HG03432 (cell line): ENCODE data around the gene DENND6A.
"Not testable (repeated sequence)": the region's sequence is repeated elsewhere in the genome, so short reads cannot be mapped to it uniquely, and the experiment has no call there.

Experiments
- ATAC-seq: cut with Tn5 transposase; IDR thresholded peaks from one replicate; pipeline ENCODE4 v1.9.1; 2021; ENCODE audit warnings: mild to moderate bottlenecking, moderate library complexity; ENCODE audit not compliant: unreplicated experiment

Gene DENND6A

DNA sequence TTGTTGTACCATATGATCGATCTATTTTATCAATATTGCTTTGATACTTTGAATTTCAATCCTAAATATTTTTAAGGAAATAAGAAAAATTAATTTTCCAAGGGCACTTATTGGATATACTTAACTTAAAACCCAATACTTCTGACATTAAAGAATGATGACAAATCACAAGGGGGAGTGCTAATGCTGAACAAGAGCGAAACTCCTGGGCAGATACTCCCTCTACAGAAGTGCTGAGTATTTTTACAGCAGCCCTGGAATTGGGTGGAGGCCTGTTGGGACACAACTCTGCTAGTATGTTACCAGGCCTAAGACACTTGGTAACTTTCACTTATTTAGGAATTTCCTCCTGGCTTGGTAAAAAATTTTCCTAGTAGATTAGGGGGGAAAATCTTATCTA lies 46.2 kb downstream of the DENND6A start:
- ATAC-seq: no peak

DNA sequence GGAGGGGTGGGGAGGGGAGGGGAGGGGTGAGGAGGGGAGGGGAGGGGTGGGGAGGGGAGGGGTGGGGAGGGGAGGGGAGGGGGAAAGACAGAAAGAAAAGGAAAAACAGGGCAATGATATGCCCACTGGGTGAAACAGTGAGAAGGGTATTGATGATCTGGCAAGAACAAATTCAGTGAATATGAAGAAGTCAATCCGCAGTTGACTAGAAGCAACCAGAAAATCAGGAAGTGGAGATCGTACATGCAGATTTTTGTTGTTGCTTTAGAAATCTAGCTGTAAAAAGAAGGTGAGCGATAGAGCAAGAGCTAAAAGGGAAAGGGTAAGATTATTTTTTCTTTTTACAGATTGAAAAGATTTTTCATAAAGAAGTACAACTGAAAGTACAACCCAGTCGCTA lies 48.1 kb downstream of the DENND6A start:
- ATAC-seq: no peak

DNA sequence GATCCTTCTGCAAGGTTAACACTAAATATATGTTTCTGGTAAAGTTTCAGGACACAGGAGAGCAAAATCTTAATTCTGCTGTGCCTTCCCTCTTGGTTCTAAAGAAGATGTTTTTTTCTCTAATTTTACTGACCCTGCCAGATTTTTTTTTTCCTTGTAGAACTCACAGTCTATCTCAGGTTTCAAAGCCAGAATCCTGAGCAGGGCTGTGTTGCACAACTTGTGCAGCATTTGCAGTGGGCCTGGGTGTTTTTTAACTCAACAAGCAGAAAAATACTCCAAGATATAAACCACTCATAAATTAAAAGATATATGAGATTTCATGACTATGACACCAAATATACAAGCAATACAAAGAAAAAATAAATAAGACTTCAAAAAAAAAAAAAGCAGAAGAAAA lies 55.5 kb downstream of the DENND6A start:
- no peak for ATAC-seq

DNA sequence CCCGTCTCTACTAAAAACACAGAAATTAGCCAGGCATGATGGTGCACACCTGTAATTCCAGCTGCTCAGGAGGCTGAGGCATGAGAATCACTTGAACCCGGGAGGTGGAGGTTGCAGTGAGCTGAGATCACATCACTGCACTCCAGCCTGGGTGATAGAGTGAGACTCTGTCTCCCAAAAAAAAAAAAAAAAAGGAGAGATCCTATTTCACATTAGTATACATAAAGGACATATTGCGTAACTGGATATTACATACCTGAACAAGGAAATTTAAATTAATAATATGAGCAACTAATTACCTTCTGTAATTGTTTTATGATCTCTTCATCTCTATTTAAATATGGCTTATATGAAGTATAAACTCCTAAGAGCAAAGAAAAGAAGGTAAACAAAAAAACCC lies 58.6 kb downstream of the DENND6A start:
- not testable (repeated sequence) for ATAC-seq

DNA sequence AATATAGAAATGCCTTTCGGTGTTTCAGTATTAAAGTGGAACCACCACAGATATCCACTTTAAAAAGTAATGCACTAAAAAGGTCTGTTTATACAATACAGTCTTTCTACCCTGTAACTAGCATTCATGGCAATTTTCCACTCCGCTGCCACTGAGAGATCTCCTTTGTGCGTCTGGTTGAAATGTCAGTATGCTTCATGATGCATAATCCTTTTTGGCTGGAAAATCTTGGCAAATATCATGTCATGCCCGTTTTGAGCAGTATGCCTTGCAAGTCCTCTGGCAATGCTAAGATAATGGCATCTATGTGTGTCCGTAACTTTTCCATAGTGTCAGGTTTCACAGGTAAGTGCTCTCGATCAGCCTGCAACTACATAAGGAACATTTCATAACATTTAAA lies 64.9 kb downstream of the DENND6A start:
- ATAC-seq: no peak

DNA sequence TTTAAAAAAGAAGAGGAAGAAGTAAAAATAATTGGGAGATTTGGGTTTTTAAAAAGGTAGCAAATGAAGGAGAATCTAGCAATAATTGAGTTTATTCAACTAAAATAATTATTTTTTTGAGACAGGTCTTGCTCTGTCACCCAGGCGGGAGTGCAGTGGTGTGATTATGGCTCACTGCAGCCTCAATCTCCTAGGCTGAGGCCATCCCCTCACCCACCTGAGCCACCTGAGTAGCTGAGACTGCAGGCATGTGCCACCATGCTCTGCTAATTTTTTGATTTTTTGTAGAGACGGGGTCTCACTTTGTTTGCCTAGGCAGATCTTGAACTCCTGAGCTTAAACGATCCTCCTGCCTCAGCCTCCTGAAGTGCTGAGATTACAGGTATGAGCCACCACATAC lies 68.1 kb downstream of the DENND6A start:
- no peak for ATAC-seq

DNA sequence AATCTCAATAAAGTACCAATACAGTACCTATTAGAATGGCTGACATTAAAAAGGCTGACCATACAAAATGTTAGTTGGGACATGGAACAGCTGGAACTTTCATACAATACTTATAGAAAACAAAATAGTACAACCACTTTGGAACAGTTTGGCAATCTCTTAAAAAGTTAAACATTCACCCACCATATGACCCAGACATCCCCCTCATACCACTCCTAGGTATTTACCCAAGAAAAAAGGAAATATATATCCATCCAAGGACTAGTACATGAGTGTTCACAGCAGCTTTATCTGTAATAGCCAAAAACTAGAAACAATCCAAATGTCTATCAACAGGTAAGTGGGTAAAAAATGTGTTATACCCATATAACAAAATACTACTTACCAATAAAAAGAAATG lies 70.5 kb downstream of the DENND6A start:
- no peak for ATAC-seq

DNA sequence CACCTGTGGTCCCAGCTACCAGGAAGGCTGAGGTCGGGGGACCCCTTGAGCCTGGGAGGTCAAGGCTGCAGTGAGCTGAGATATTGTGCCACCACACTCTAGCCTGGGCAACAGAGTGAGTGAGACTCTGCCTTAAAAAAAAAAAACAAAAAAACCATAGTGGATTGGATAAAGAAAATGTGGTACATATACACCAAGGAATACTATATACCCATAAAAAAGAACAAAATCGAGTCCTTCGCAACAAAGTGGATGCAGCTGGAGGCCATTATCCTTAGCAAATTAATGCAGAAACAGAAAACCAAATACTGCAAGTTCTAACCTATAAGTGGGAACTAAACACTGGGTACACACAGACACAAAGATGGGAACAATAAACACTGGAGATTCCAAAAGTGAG lies 75.1 kb downstream of the DENND6A start:
- no peak for ATAC-seq

DNA sequence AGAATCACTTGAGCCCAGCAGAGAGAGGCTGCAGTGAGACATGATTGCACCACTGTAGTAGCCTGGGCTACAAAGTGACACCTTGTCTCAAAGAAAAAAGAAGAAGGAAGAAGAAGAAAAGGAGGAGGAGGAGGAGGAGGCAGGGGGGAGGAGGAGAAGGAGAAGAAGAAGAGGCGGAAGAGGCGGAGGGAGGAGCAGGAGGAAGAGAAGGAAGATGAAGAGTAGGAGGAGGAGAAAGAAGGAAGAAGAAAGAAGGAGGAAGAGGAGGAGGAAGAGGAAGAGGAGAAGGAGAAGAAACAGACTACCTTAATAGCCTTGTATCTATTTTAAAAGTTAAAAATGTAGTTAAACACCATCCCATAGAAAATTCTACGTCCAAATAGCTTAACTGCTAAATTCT lies 76.6 kb downstream of the DENND6A start:
- no peak for ATAC-seq

DNA sequence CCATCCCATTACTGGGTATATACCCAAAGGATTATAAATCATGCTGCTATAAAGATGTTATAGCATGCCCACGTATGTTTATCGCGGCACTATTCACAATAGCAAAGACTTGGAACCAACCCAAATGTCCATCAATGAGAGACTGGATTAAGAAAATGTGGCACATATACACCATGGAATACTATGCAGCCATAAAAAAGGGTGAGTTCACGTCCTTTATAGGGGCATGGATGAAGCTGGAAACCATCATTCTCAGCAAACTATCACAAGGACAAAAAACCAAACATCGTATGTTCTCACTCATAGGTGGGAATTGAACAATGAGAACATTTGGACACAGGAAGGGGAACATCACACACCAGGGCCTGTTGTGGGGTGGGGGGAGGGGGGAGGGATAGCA lies 81.0 kb downstream of the DENND6A start:
- ATAC-seq: not testable (repeated sequence)

DNA sequence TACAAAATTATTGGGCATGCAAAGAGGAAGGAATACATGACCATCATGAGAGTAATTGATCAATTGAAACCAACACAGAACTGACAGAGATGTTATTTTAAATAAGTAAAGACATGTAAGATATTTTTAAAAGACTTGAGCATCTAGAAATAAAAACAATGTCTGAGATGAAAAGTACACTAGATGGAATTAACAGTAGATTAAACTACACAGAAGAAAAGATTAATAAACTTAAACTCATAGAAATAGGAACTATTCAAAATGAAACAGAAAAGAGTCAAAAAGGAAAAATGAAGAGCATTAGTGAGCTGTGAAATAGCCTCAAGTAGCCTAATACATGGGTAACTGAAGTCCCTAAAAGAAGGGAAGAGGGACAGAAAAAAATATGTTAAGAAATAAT lies 87.2 kb downstream of the DENND6A start:
- ATAC-seq: no peak

DNA sequence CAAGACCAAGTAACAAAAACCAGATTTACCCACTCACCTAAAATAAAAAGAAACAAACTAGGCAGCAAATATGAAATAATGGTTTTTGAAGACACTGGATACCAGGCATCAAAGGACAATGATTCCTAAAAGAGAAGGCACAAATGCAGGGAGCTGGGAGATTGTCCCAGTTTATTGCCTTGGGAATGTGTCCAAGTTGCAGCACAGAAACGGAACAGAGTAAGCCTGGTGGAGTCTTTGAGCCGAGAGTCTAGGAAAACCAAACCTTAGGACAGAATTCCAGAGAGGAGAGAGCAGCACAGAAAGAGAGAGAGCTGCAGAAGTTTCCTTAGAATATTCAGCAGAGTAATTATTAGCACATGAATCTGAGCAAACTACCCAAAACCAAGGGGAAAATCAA lies 87.9 kb downstream of the DENND6A start:
- no peak for ATAC-seq

DNA sequence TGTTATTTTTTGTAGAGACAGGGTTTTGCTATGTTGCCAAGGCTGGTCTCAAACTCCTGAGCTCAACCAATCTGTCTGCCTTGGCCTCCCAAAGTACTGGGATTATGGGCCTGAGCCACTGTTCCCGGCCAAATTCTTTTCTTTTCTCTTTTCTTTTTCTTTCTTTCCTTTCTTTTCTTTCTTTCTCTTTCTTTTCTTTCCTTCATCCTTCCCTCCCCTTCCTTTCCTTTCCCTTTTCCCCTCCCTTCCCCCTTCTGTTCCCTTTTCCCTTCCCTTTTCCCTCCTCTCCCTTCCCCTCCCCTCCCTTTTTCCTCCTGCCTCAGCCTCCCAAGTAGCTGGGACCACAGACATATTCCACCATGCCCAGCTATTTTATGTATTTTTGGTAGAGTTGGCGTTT lies 92.7 kb downstream of the DENND6A start:
- no peak for ATAC-seq

DNA sequence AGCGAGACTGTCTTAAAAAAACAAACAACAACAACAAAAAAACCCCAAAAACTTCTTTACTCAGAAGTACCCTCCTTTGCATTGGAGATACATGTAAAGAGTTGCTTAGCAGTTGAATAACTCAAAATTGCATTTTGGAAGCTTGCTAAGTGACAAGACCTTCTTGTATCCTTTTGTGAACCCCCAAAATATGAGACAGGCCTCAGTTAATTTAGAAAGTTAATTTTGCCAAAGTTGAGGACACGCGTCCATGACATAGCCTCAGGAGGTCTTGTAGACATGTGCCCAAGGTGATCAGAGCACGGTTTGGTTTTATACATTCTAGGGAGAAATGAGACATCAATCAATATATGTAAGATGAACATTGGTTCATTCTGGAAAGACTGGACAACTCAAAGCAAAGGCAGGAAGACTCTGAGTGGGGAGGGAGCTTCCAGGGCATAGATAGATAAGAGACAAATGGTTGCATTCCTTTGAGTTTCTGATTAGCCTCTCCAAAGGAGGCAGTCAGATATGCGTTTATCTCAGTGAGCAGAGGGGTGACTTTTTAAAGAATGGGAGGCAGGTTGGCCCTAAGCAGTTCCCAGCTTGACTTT lies 94.0 kb downstream of the DENND6A start:
- ATAC-seq: no peak

DNA sequence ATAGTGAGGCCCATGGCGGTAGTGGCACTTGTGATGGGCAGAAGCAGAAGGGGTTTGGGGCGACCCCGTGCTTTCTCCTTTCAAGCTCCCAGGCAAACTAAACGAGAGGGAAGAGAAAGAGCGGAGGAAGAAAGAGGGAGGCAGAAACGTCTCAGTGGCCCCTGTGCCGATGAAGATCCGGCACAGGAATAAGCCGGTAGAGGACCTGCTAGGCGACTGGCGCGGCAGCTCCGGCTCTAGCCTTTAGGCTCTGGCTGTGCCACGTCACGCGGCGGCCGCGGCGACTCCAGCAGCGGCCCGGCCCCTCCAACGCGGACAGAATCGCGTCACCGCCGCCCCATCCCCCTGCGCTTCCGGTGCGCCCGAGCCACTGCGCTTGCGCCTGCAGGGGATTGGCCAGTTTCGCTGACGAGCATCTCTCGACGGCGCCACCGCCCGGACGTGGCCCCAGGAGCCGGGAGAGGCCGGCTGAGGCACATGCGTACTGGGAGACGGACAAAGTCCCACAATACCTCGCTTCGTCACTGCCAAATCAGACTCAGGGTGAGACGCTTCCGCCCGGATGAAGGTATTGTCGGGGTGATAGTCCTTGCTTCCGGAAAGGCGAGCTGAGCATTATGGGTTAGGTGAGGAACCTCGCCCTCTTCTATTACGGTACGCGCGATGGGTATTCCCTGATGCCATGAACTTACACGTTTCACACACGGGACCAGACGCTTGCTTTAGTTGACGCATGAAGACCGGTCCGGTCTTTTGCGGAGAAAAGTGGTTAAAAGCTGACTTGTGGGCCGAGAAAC lies 95.6 kb downstream of the DENND6A start, which contains the start of gene ARF4:
Gene ARF4, minus strand, starts transcription at position 218 of the 797 bp plus-strand sequence. Its CDS starts 204 bp downstream, at position 14.
- ATAC-seq: peak; percentile 94

DNA sequence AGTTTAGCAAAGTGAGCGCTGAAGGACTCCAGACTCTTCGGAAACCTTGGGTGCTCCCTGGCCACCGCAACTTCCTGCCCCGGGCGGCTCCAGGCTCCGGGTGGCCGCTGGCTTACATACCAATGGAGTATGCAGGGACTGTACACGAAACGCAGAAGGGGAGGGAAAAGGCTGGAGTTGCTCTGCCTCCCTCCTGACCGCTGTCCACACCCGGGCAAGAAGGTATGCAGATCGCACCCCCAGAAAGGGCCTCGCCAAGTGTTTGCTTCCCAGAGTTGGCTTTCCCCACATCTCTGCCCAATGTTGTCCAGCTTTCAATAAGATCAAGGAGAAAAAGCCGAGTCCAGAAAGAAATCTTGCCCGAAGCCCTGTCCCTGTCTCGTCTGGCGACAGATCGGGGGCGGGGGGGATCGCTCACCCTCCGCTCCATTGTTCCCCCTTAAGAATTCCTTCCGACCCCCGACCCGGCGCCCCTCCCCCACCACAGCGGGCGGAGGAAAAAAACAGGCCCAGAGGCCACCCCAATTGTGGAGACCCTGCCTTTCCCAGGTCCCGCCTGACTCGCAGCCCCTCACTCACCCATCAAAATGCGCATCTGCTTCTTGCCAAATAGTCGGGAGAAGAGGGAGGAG lies 96.3 kb downstream of the DENND6A start:
- no peak for ATAC-seq

DNA sequence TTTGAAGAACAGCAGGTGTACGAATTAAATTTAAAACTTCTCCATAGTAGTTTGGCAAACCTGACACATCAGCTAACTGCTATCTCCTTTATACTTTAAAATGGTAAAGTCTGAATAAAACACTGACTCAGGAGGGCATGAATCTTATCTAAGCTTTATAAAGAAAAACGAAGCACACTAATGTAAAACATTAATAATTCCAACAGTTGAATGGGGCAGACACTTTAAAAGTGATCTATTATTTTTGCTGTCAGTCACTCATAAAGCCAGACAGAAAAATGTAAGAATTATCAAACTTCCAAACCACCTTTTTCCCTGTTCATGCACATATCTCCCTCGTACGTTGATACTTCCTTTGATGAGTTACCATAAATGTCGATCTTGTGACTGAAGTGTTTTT lies 98.3 kb downstream of the DENND6A start:
- no peak for ATAC-seq

DNA sequence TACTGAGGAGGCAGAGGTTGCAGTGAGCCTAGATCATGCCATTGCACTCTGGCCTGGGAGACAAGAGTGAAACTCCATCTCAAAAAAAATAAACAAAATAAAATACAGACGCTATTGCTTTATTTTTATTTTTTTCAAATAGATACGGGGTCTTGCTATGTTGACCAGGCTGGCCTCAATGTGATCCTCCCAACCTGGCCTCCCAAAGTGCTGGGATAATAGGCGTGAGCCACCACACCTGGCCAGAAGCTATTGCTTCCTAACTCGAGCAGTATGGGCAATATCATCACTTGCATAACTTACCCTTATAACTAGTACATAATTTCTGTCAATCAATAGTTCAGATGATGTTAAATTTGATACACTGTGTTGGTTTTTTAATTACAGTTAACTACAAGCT lies 98.7 kb downstream of the DENND6A start:
- ATAC-seq: no peak

DNA sequence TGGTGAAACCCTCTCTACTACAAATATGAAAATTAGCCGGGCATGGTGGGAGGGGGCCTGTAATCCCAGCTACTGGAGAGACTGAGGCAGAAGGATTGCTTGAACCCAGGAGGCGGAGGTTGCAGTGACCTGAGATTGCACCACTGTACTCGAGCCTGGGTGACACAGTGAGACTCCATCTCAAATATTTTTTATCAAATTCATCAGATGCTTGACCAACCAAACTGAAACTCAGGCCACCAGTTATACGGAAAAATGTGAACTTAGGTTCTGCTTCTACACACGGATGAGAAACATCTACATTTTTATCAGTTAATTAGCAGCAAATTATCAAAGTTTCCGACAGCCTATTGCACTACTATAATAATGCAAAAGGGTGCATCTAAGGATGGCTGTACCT lies 100.6 kb downstream of the DENND6A start:
- no peak for ATAC-seq

DNA sequence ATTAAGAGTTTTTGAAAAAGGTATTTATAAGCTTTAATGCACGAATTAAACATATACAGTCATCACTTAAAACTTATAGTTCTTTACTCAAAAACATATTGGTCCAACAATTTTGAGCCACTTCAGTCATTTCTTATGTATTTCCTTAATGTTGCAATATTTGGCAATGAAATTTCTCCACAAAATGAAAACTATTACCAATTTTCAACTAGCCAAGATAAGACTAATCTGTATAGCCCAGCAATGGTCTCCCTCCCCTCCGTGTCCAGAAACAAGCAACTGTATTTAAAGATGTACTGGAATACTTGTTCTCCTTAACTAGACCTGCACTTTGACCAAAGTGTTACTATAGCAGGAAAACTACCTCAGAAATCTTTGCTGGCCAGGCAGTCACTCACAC lies 105.0 kb downstream of the DENND6A start:
- ATAC-seq: no peak

DNA sequence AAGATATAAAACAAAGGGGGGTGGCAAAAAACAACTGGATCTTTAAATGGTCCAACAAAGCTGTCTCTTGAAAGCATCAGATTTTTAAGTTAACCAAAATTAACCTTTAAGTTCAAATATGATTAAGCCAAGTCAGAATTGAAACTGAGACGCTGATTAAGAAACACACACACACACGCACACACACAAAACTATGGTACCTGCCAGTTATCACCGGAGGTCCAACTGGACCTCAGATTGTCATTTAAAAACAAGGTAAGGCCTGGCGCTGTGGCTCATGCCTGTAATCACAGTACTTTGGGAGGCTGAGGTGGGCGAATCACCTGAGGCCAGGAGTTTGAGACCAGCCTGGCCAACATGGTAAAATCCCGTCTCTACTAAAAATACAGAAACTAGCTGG lies 106.1 kb downstream of the DENND6A start:
- no peak for ATAC-seq

DNA sequence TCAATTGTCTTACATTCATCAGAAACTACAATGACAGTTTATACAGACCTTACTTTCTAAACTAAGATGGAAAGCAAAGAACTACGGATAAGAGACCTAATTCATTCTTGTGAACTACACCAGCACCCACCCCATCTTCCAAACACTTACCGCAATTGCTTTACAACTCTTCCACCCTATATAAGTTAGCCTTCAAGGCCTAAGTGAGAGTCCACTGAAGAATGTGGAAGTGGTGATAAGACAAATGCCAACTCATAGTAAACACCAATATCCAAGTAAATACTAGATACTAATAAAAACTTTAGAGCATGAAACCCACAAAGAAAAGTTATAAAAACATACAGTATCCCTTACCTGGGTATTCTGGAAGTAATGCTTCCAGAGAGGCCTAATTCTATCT lies 109.3 kb downstream of the DENND6A start:
- no peak for ATAC-seq
